Peyer's patch (tissue), 4 donors: ENCODE data around the gene CZIB. TPM values are rescaled to one million over a fixed set of nuclear protein-coding genes. Genes with fewer than 3 reads are reported as not detected.

Source experiments
- DNase-seq, 3 donors: peaks; one replicate each; pipeline ENCODE4 v3.0.0-alpha.2; 2017 to 2019
- H3K27ac ChIP-seq, 4 donors: fragments of 200-600 bp; sonication (generic); one replicate each; pipeline ENCODE4 v1.5.1; 2016 to 2019
- H3K27me3 ChIP-seq, 2 donors: fragments of 200-600 bp; sonication (generic); one replicate each; pipeline ENCODE4 v1.5.1; 2019
- H3K36me3 ChIP-seq, 3 donors: fragments of 200-600 bp; sonication (generic); one replicate each; pipeline ENCODE4 v1.5.1; 2016 to 2019
- H3K4me1 ChIP-seq, 4 donors: fragments of 200-600 bp; sonication (generic); one replicate each; pipeline ENCODE4 v1.5.1; 2016 to 2019
- H3K4me3 ChIP-seq, 4 donors: fragments of 200-600 bp; sonication (generic); 1 replicate in 3 of 4; 2 replicates in 1 of 4; pipeline ENCODE4 v1.5.1; 2016 to 2019; ENCODE audit warnings: mild to moderate bottlenecking in 1 of 4
- H3K9me3 ChIP-seq, 4 donors: fragments of 200-600 bp; sonication (generic); one replicate each; pipeline ENCODE4 v1.5.1; 2016 to 2019; ENCODE audit warnings: mild to moderate bottlenecking in 1 of 4
- POLR2A ChIP-seq, 2 donors: fragments of 450-650 bp; IDR thresholded peaks; one replicate each; pipeline ENCODE4 v1.5.1; 2017; ENCODE audit warnings: antibody characterized with exemption in 2 of 2, mild to moderate bottlenecking in 2 of 2, moderate library complexity in 2 of 2
- total RNA-seq, 4 donors: library from RNA; depleted of rRNA; stranded (reverse); fragments of >200 nt; gene quantifications; one replicate each; pipeline ENCODE4 v1.1.0, GENCODE V29; 2016
- TF ChIP-seq, protein P1 (sequence below), 6 experiments: fragments of 450-650 bp in 4 of 6; fragments of 200-600 bp in 2 of 6; sonication (generic) in 1 of 6; IDR thresholded peaks; one replicate each; pipeline ENCODE4 v1.5.1; 2017 to 2019; ENCODE audit warnings: antibody characterized with exemption in 6 of 6, mild to moderate bottlenecking in 3 of 6, moderate library complexity in 1 of 6

The CZIB gene
- total RNA-seq, 4 donors from 2014 or later, result 12.1 to 45.3 (median 25.3) TPM

DNA sequence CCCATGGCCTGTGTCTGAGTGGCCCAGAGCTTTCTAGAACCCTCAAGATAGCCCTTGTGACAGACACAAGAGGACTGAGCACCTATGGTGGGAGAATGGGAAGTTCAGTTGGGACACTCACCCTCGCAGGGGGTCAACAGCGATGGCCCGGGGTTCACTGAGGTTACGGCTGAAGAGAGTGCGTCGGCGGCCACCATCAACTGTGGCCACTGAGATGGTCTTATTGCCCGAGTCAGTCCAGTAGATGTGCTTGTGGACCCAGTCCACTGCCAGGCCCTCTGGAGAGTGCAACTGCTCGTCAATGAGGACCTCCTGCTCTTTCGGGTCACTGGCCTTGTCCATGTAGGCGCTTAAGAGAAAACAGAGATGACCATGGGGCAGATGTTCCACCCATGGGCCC lies 43.6 kb upstream of the CZIB start:
- H3K27ac ChIP-seq, result no peak overlapping the region
- DNase-seq, result no peak

DNA sequence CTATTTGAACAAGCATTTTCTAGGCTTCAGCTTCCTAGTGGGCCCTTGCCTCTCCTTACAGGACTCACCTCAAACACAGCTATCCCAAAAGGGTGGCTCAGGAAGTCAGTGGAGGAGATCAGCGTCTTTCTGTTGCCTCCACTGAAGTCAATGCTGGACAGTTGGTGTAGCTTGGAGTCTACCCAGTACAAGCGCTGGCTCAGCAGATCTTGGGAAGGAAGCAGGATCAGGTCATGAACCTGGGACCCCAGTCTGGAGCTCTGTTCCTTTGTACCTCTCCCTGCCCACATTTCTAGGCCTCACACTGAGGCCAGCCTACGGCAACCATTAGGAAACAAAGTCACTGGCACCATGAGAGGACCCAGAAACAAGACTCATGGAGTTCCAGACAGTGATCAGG lies 41.6 kb upstream of the CZIB start:
- DNase-seq, result no peak
- H3K9me3 ChIP-seq, result no peaks in the 10 kb centered on the region
- no peak overlapping the region for H3K4me3 ChIP-seq
- H3K27ac ChIP-seq, result no peak overlapping the region
- TF ChIP-seq, protein P1, sequence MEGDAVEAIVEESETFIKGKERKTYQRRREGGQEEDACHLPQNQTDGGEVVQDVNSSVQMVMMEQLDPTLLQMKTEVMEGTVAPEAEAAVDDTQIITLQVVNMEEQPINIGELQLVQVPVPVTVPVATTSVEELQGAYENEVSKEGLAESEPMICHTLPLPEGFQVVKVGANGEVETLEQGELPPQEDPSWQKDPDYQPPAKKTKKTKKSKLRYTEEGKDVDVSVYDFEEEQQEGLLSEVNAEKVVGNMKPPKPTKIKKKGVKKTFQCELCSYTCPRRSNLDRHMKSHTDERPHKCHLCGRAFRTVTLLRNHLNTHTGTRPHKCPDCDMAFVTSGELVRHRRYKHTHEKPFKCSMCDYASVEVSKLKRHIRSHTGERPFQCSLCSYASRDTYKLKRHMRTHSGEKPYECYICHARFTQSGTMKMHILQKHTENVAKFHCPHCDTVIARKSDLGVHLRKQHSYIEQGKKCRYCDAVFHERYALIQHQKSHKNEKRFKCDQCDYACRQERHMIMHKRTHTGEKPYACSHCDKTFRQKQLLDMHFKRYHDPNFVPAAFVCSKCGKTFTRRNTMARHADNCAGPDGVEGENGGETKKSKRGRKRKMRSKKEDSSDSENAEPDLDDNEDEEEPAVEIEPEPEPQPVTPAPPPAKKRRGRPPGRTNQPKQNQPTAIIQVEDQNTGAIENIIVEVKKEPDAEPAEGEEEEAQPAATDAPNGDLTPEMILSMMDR (IDR thresholded peaks at IDR 0.05), result no peak
- TF ChIP-seq POLR2A (IDR thresholded peaks at IDR 0.05), result no peak
- no peaks in the 10 kb centered on the region for H3K27me3 ChIP-seq
- H3K36me3 ChIP-seq, result no peaks in the 10 kb centered on the region
- H3K4me1 ChIP-seq, result no peaks in the 10 kb centered on the region

More for the DNA sequence above, 43.6 kb upstream of the CZIB start:
- H3K36me3 ChIP-seq, result no peaks in the 10 kb centered on the region
- TF ChIP-seq, protein P1 (IDR thresholded peaks at IDR 0.05), result no peak
- no peak for TF ChIP-seq POLR2A (IDR thresholded peaks at IDR 0.05)
- H3K4me1 ChIP-seq, result no peaks in the 10 kb centered on the region
- no peaks in the 10 kb centered on the region for H3K27me3 ChIP-seq
- H3K4me3 ChIP-seq, result no peak overlapping the region
- H3K9me3 ChIP-seq, result no peaks in the 10 kb centered on the region

DNA sequence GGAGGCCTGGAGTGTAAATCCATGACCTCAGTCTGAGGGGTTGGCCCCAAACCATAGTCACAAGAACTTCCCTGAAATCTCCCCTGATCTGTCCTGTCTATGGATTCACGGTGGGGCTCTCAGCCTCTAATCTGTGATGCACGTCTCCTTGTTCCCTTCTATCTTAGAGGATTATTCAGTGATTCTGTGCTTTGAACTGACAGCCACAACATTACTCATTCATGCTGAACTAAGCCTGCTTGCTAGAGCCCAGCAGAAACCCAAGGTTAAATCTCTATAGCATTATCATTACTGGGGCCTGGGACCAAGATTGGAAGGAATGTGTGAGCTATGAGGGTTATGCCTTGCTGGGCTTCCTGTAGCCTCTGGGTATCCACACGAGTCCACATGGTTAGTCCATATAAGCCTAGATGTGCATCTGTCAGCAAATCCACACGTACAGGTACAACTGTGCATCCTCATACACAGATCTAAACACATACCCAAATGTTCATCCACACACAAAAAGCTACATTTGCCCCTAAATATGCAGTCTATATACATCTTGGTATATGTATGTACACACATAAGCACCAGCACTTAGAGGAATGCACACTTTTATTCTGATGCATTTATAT lies 40.3 kb upstream of the CZIB start:
- H3K9me3 ChIP-seq, result no peaks in the 10 kb centered on the region
- H3K27me3 ChIP-seq, result no peaks in the 10 kb centered on the region
- H3K4me1 ChIP-seq, result no peaks in the 10 kb centered on the region
- no peaks in the 10 kb centered on the region for H3K36me3 ChIP-seq
- H3K27ac ChIP-seq, result no peak overlapping the region
- no peak overlapping the region for H3K4me3 ChIP-seq
- DNase-seq, result no peak
- no peak for TF ChIP-seq POLR2A (IDR thresholded peaks at IDR 0.05)
- TF ChIP-seq, protein P1 (IDR thresholded peaks at IDR 0.05), result no peak

DNA sequence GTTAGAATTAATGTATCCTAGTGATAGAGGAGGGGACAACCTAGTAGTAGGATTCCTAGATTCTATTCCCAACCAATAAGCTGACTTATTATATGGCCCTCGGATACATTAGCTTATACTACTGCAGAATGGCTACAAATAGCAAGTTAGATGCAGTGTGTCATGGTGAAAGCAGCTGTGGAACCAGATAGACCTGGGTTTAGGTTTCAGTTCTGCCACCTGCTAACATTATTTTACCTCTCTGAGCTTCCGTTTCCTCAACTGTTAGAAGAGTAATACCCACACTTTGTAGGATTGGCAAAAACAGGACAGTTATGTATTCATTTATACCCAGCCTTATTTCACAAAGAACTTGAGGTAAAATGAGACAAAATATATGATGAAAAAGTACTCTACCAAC lies 39.5 kb upstream of the CZIB start:
- Histone ChIP-seq H3K4me1 (no peaks in the 10 kb centered on the region), H3K27ac (no peak overlapping the region), H3K4me3 (no peak overlapping the region), H3K9me3 (no peaks in the 10 kb centered on the region), H3K27me3 (no peaks in the 10 kb centered on the region), H3K36me3 (no peaks in the 10 kb centered on the region)
- no peak for DNase-seq
- TF ChIP-seq POLR2A (IDR thresholded peaks at IDR 0.05), result no peak
- TF ChIP-seq, protein P1 (IDR thresholded peaks at IDR 0.05), result no peak

DNA sequence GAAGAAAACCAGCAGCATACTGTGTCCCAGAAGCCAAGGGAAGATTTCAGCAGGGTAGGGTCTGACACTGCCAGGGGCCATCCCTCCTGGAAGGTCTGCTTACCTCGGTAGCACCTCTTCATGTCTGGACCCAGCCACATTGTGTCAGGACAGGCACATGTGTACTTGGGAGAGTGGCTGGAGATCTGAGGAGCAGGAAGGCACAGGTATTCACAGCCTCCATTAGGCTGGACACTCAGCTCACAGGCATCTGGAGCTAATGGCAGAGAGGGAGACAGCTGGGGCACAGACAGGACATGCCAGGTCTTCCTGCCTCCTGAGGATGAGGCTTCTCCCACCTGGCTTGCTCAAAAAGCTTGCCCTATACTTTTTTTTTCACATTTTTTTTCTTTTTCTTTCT lies 37.8 kb upstream of the CZIB start:
- Histone ChIP-seq H3K27me3 (no peaks in the 10 kb centered on the region), H3K4me3 (no peak overlapping the region), H3K36me3 (no peaks in the 10 kb centered on the region), H3K9me3 (no peaks in the 10 kb centered on the region), H3K4me1 (no peaks in the 10 kb centered on the region), H3K27ac (no peak overlapping the region)
- TF ChIP-seq POLR2A (IDR thresholded peaks at IDR 0.05), result no peak
- TF ChIP-seq, protein P1 (IDR thresholded peaks at IDR 0.05), result no peak
- no peak for DNase-seq
